ENCODE results near the gene TEDC2. TPM values are rescaled to one million over a fixed set of nuclear protein-coding genes. Genes with fewer than 3 reads are reported as not detected.

Gene TEDC2
- total RNA-seq, 1 donor from 2014 or later: 12.0 TPM

DNA sequence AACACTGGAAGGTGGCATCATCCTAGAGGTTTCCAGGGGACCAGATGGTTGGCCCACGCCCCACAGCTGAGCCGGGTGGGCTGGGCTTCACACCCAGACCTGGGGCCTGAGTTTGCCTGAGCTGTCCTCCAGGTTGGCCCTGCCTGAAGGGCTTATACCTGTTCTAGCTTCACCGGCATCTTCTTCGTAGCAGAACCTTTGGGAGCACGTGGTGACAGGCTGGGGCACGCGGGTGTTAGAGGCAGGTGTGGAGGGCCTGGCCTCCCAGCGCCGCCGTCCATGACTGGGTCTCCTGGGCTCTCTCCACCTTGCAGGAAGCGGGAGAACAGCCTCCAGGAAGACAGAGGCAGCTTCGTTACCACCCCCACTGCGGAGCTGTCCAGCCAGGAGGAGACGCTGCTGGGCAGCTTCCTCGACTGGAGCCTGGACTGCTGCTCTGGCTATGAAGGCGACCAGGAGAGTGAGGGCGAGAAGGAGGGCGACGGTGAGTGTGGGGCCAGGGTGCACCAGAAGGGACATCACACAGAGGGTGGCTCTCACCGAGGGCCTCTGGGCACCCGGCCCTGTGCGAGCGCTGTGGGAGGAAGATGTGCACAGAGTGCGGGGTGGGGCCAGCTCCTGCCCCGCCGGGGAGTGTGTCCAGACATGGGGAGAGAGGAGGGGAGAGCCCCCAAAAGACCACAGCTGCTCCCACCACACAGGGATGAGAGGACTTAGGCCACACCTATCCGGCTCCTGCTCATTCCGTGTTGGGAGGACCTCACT lies 4.6 kb upstream of the TEDC2 start:
- TF ChIP-seq, protein P1, sequence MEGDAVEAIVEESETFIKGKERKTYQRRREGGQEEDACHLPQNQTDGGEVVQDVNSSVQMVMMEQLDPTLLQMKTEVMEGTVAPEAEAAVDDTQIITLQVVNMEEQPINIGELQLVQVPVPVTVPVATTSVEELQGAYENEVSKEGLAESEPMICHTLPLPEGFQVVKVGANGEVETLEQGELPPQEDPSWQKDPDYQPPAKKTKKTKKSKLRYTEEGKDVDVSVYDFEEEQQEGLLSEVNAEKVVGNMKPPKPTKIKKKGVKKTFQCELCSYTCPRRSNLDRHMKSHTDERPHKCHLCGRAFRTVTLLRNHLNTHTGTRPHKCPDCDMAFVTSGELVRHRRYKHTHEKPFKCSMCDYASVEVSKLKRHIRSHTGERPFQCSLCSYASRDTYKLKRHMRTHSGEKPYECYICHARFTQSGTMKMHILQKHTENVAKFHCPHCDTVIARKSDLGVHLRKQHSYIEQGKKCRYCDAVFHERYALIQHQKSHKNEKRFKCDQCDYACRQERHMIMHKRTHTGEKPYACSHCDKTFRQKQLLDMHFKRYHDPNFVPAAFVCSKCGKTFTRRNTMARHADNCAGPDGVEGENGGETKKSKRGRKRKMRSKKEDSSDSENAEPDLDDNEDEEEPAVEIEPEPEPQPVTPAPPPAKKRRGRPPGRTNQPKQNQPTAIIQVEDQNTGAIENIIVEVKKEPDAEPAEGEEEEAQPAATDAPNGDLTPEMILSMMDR (IDR thresholded peaks at IDR 0.05; ENCODE audit: insufficient read depth, low read length, poor library complexity, severe bottlenecking): no peak
- no peak for DNase-seq (ENCODE audit: low read depth)
- Histone ChIP-seq H3K4me3 (ENCODE audit: low read depth, low read length) (no peak overlapping the region), H3K36me3 (ENCODE audit: control insufficient read depth, insufficient read depth, low read length) (peaks cover 6% of the 10 kb centered on the region), H3K27me3 (ENCODE audit: control insufficient read depth, insufficient read depth, low read length) (no peaks in the 10 kb centered on the region)

GRCh38 chr16:2456551-2457153 lies 3.3 kb upstream of the TEDC2 start:
- Histone ChIP-seq H3K4me3 (ENCODE audit: low read depth, low read length) (no peak overlapping the region), H3K36me3 (ENCODE audit: control insufficient read depth, insufficient read depth, low read length) (peaks cover 4% of the 10 kb centered on the region), H3K27me3 (ENCODE audit: control insufficient read depth, insufficient read depth, low read length) (no peaks in the 10 kb centered on the region)
- TF ChIP-seq, protein P1 (IDR thresholded peaks at IDR 0.05; ENCODE audit: insufficient read depth, low read length, poor library complexity, severe bottlenecking): no peak
- no peak for DNase-seq (ENCODE audit: low read depth)

DNA sequence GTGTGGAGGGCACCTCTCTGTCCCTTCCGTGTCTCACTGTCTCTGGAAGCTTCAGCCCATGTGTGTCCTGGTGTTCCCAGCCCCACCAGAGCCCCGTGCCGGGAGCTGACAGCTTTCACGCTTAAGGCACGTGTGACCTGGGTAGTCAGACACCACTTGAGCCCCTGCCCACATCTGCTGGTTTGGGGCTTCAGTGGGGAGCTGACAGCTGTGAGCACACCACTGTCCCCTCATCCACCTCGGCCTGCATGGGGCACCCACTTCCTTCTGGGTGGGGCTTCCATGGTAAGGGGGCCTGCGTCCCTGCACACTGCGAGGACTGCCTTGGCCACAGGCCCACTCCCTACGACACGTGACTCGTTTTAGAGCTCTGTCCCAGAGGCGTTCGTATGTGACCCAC lies 2.6 kb upstream of the TEDC2 start:
- peaks cover 4% of the 10 kb centered on the region for H3K36me3 ChIP-seq (ENCODE audit: control insufficient read depth, insufficient read depth, low read length)
- H3K4me3 ChIP-seq (ENCODE audit: low read depth, low read length): no peak overlapping the region
- TF ChIP-seq, protein P1 (IDR thresholded peaks at IDR 0.05; ENCODE audit: insufficient read depth, low read length, poor library complexity, severe bottlenecking): no peak
- no peak for DNase-seq (ENCODE audit: low read depth)
- no peaks in the 10 kb centered on the region for H3K27me3 ChIP-seq (ENCODE audit: control insufficient read depth, insufficient read depth, low read length)

GRCh38 chr16:2457946-2458345 lies 2.0 kb upstream of the TEDC2 start:
- Histone ChIP-seq H3K36me3 (ENCODE audit: control insufficient read depth, insufficient read depth, low read length) (peaks cover 3% of the 10 kb centered on the region), H3K27me3 (ENCODE audit: control insufficient read depth, insufficient read depth, low read length) (no peaks in the 10 kb centered on the region), H3K4me3 (ENCODE audit: low read depth, low read length) (no peak overlapping the region)
- TF ChIP-seq, protein P1 (IDR thresholded peaks at IDR 0.05; ENCODE audit: insufficient read depth, low read length, poor library complexity, severe bottlenecking): no peak
- DNase-seq (ENCODE audit: low read depth): no peak

DNA sequence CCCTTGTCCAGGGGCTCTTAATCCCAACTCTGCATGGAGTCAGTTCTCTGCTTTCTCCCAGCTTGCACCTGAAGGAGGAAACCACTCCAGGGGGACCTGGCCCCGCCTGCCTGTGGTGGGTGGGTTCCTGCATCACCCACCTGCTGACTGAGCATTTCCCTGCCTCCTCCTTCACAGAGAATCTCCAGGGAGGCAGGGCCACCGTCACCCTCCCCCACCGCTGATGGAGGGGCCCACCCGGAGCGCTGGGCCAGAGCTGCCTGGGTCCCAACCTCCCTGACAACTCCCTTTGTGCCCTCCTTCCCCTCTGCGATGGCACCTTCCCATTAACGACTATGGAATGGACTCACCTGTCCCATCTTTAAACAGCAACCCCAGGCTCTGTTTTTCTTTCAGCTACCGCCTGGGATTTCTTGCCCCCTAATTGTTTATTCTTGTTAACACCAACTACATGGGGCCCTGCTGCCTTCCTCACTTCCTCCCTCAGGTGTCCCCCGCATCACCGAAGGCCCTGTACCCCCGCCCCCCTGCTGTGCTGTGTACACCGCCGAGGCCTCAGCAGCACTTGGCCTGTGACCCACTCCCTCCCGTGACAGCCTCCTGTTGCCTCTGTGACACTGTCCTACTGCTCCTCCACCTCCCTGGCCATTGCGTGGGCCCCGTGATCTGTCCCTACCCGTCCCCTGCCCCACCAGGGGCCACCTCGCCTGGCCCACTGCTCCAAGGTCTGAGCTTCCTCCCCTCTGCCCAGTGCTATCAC lies 842 bp upstream of the TEDC2 start:
- no peaks in the 10 kb centered on the region for H3K27me3 ChIP-seq (ENCODE audit: control insufficient read depth, insufficient read depth, low read length)
- H3K4me3 ChIP-seq (ENCODE audit: low read depth, low read length): peak overlapping the region; percentile 41
- TF ChIP-seq, protein P1 (IDR thresholded peaks at IDR 0.05; ENCODE audit: insufficient read depth, low read length, poor library complexity, severe bottlenecking): no peak
- DNase-seq (ENCODE audit: low read depth): no peak
- H3K36me3 ChIP-seq (ENCODE audit: control insufficient read depth, insufficient read depth, low read length): peaks cover 1% of the 10 kb centered on the region
